WI38 (cell line): ENCODE data around the gene CBFA2T3.

ENCODE experiments used
- H3K4me3 ChIP-seq: 2 replicates; pipeline ENCODE4 v1.5.1; 2011; ENCODE audit warnings: low read depth, mild to moderate bottlenecking, control low read depth, low read length
- TF ChIP-seq, protein P1 (sequence below): IDR thresholded peaks from 2 replicates; pipeline ENCODE4 v1.5.1; 2012; ENCODE audit warnings: low read depth, mild to moderate bottlenecking, control low read depth, low read length

The CBFA2T3 gene

GRCh38 chr16:88999457-89000206 is 22.6 kb upstream of the CBFA2T3 start:
- TF ChIP-seq, protein P1, sequence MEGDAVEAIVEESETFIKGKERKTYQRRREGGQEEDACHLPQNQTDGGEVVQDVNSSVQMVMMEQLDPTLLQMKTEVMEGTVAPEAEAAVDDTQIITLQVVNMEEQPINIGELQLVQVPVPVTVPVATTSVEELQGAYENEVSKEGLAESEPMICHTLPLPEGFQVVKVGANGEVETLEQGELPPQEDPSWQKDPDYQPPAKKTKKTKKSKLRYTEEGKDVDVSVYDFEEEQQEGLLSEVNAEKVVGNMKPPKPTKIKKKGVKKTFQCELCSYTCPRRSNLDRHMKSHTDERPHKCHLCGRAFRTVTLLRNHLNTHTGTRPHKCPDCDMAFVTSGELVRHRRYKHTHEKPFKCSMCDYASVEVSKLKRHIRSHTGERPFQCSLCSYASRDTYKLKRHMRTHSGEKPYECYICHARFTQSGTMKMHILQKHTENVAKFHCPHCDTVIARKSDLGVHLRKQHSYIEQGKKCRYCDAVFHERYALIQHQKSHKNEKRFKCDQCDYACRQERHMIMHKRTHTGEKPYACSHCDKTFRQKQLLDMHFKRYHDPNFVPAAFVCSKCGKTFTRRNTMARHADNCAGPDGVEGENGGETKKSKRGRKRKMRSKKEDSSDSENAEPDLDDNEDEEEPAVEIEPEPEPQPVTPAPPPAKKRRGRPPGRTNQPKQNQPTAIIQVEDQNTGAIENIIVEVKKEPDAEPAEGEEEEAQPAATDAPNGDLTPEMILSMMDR: no peak

GRCh38 chr16:88995746-88996535 is 18.9 kb upstream of the CBFA2T3 start:
- TF ChIP-seq, protein P1: no peak
- H3K4me3 ChIP-seq: no peak overlapping the region

More at GRCh38 chr16:88999457-89000206, 22.6 kb upstream of the CBFA2T3 start:
- H3K4me3 ChIP-seq: no peak overlapping the region

DNA sequence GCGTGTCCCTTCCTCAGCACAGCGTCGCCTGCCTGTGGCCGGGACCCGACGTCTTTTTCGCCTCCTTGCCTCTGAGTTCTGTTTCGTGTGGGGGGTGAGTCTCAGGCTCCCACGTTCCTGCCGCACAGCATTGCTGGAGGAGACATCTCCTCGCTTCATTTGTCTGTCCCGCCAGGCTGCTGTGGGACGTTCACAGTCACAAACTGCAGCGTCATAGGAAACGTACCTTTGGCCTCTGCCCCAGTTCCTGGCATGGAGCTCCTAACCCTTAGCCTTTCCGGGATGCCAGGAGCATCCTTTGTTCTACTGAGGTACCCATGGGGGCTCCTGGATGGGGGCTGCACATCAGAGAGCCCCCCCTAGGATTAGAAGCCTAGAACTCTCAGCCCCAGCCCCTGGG is 18.2 kb upstream of the CBFA2T3 start:
- TF ChIP-seq, protein P1: no peak
- H3K4me3 ChIP-seq: no peak overlapping the region

DNA sequence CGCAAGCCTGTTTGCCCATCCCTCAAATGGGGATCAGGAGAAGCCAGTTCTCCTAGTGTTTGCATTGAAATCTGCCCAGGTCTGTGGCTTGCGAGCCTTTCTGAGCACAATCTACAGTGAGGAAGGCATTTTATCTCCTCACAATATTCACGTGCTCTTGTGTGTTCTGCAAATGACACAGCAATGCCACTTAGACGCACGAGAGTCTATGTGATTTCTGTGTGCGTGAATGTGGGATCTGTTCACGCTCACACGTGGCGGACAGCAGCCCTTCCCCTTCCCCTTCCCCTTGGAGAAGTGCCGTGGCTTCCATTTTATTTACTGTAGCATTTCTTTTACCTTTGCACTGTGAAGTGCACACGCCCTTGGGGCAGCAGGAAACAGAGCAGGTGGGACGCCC is 17.7 kb upstream of the CBFA2T3 start:
- no peak overlapping the region for H3K4me3 ChIP-seq
- TF ChIP-seq, protein P1: no peak

GRCh38 chr16:88993946-88994600 is 17.1 kb upstream of the CBFA2T3 start:
- TF ChIP-seq, protein P1: no peak
- no peak overlapping the region for H3K4me3 ChIP-seq

DNA sequence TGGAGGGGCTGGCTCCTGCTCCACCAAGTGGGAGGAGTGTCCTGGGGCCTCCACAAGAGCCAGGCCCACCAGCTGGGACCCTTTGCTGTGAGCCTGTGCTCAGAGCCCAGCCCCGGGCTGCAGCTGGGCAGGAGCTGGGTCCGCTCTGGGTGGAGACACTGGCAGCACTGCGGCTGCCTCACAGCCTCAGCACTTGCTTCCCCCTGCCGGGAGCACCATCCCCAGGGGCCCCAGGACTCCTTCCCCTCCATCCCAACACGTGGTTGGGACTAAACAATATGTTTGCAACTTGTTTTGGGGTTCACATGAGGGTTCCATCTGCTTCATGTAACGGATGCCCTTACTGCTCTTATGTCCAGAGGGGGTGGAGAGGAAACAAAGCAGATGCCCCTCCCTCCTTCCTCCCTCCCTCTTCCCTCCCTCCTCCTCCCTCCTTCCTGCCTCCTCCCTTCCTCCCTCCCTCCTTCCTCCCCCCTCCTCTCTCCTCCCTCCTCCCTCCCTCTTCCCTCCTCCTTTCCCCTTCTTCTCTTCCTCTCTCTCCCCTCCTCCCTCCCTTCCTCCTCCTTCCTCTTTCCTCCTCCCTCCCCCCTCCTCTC is 16.3 kb upstream of the CBFA2T3 start:
- TF ChIP-seq, protein P1: no peak
- H3K4me3 ChIP-seq: no peak overlapping the region
